Measurements from ENCODE around the gene TMEM232. TPM values are rescaled to one million over a fixed set of nuclear protein-coding genes. Genes with fewer than 3 reads are reported as not detected.

Gene TMEM232
- total and polyA plus RNA-seq, 9 of the 15 experiments (the other 6 are each of a cell fraction or from before 2014, with no cell fraction given), result 0.09 to 2.2 (median 0.41) TPM

- no peaks in the 10 kb centered on the region for H4K20me1 ChIP-seq (replicated peaks; ENCODE audit: control insufficient read depth, insufficient read depth, low read length)
- no peak overlapping the region for H3K4me3 ChIP-seq
- POLR2A ChIA-PET, result no interaction called here
- TF ChIP-seq ZNF197 (CRISPR knock-in tag; IDR thresholded peaks at IDR 0.05; ENCODE audit: low read depth) (no peak), RBM39 (optimal IDR thresholded peaks at IDR 0.05; ENCODE audit: low read depth, low read length) (no peak), PCBP1 (IDR thresholded peaks at IDR 0.05; ENCODE audit: low read depth, low read length, poor library complexity, severe bottlenecking) (no peak)
- ATAC-seq, result no peak
- in situ Hi-C loops (cut with MboI), result no loop called here
- H3K9ac ChIP-seq (ENCODE audit: insufficient read depth in 1 of 2, low read depth in 2 of 2, low read length in 2 of 2), result no peak overlapping the region
- H3K9me1 ChIP-seq (ENCODE audit: control insufficient read depth, insufficient read depth, low read length), result no peaks in the 10 kb centered on the region
- 2% methylated on average over 3 of the region's 3 CpGs for WGBS (ENCODE audit: insufficient coverage, low coverage, missing lambda C conversion rate)
- BruUV-seq (replicated peaks), result no TSS peak
- FAIRE-seq, result no peak
- H2AFZ ChIP-seq (ENCODE audit: low read depth, low read length), result no peak overlapping the region
- no peak overlapping the region for H3K27ac ChIP-seq (ENCODE audit: extremely low read depth, low read depth, low read length)
- no peaks in the 10 kb centered on the region for H3K36me3 ChIP-seq (ENCODE audit: control insufficient read depth, insufficient read depth, low read length)
- no peak for DNase-seq (ENCODE audit: extremely low read depth in 1 of 4, low spot score in 3 of 4)
- H3K4me2 ChIP-seq (ENCODE audit: insufficient read depth, low read length), result no peak overlapping the region
- peaks cover 2% of the 10 kb centered on the region; the same call in 1 of the 2 replicates for H3K9me3 ChIP-seq (replicated peaks; ENCODE audit: control insufficient read depth, insufficient read depth, low read depth, low read length)
- CTCF ChIA-PET (ENCODE audit: low intra/inter-chr PET ratio), result no interaction called here
- H3K79me2 ChIP-seq (ENCODE audit: control insufficient read depth, insufficient read depth, low read length), result no peaks in the 10 kb centered on the region
- intact Hi-C loops (cut with micrococcal nuclease), result no loop called here
- H3K4me1 ChIP-seq (replicated peaks in 1 of 2; ENCODE audit: control insufficient read depth in 2 of 2, insufficient read depth in 2 of 2, low read length in 2 of 2), result no peaks in the 10 kb centered on the region
- H3K27me3 ChIP-seq (ENCODE audit: control insufficient read depth in 2 of 2, insufficient read depth in 2 of 2, low read length in 2 of 2), result no peaks in the 10 kb centered on the region
Measured at GRCh38 chr5:110477911-110478310, 248.6 kb downstream of the TMEM232 start.

GRCh38 chr5:110476164-110476563 is 250.3 kb downstream of the TMEM232 start:
- Histone ChIP-seq H3K4me2 (ENCODE audit: insufficient read depth, low read length) (no peak overlapping the region), H3K27me3 (ENCODE audit: control insufficient read depth in 2 of 2, insufficient read depth in 2 of 2, low read length in 2 of 2) (no peaks in the 10 kb centered on the region), H3K4me1 (replicated peaks in 1 of 2; ENCODE audit: control insufficient read depth in 2 of 2, insufficient read depth in 2 of 2, low read length in 2 of 2) (no peaks in the 10 kb centered on the region), H3K27ac (ENCODE audit: extremely low read depth, low read depth, low read length) (no peak overlapping the region), H3K4me3 (no peak overlapping the region), H3K9me3 (replicated peaks; ENCODE audit: control insufficient read depth, insufficient read depth, low read depth, low read length) (no peaks in the 10 kb centered on the region), H3K79me2 (ENCODE audit: control insufficient read depth, insufficient read depth, low read length) (no peaks in the 10 kb centered on the region), H4K20me1 (replicated peaks; ENCODE audit: control insufficient read depth, insufficient read depth, low read length) (no peaks in the 10 kb centered on the region), H2AFZ (ENCODE audit: low read depth, low read length) (no peak overlapping the region), H3K9ac (ENCODE audit: insufficient read depth in 1 of 2, low read depth in 2 of 2, low read length in 2 of 2) (no peak overlapping the region), H3K36me3 (ENCODE audit: control insufficient read depth, insufficient read depth, low read length) (no peaks in the 10 kb centered on the region), H3K9me1 (ENCODE audit: control insufficient read depth, insufficient read depth, low read length) (no peaks in the 10 kb centered on the region)
- FAIRE-seq (no peak), ATAC-seq (no peak), DNase-seq (ENCODE audit: extremely low read depth in 1 of 4, low spot score in 3 of 4) (no peak)
- intact Hi-C loops (cut with micrococcal nuclease) (no loop called here), in situ Hi-C loops (cut with MboI) (no loop called here)
- TF ChIP-seq ID3 (CRISPR knock-in tag; IDR thresholded peaks at IDR 0.05) (no peak), ID3 (tag; IDR thresholded peaks at IDR 0.05) (no peak), ZNF778 (CRISPR knock-in tag; IDR thresholded peaks at IDR 0.05) (no peak), PHB2 (IDR thresholded peaks at IDR 0.05; ENCODE audit: low read depth) (no peak)
- no TSS peak for BruUV-seq (replicated peaks)
- CTCF ChIA-PET (ENCODE audit: low intra/inter-chr PET ratio), result no interaction called here
- POLR2A ChIA-PET, result no interaction called here
